ENCODE measurements around the gene AKT3. TPM values are rescaled to one million over a fixed set of nuclear protein-coding genes. Genes with fewer than 3 reads are reported as not detected.

AKT3 gene
- total and polyA plus RNA-seq, 2 of the 8 experiments (the other 6 are each of a cell fraction or from before 2014, with no cell fraction given) = 6.0 to 36.4 TPM

DNA sequence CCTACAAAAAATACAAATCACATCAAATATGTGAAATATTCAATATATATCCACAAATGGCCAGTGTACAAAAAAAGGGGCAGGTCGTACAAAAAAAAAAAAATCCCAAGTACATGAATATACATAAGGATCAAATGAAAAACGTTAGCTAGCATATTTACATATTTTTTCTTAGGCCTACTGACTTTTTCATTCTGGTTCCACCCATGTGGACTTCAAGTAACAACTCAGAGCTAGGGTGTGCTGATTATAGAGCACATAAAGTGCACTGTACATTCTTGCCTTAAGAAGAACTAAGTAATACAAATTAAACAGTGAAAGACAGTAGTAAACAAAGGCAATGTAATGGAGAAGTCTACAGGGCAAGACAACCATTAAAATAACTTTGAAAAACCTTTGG lies 297.0 kb downstream of the AKT3 start (continued):
- TF ChIP-seq CREB1 (IDR thresholded peaks at IDR 0.05) (no peak), SAP30 (IDR thresholded peaks at IDR 0.05; ENCODE audit: insufficient read depth, insufficient replicate concordance, low read length) (no peak), KDM1A (IDR thresholded peaks at IDR 0.05; ENCODE audit: borderline replicate concordance, low read length) (no peak), PHF8 (conservative IDR thresholded peaks at IDR 0.05; ENCODE audit: low read depth, low read length) (no peak), TBP (IDR thresholded peaks at IDR 0.05; ENCODE audit: low read depth, low read length) (no peak), KDM5A (IDR thresholded peaks at IDR 0.05; ENCODE audit: low read length) (no peak)

Data from H1 (cell line).